GM18870 (cell line): ENCODE measurements around the gene FLRT2.

Experiments used
- ATAC-seq: cut with Tn5 transposase; IDR thresholded peaks from one replicate; pipeline ENCODE4 v1.9.1; 2021; ENCODE audit warnings: moderate library complexity; ENCODE audit not compliant: unreplicated experiment

FLRT2 gene

GRCh38 chr14:85644211-85644610, 114.3 kb downstream of the FLRT2 start:
- ATAC-seq = no peak

- ATAC-seq = no peak
Observed at GRCh38 chr14:85653029-85653428, 123.1 kb downstream of the FLRT2 start.

DNA sequence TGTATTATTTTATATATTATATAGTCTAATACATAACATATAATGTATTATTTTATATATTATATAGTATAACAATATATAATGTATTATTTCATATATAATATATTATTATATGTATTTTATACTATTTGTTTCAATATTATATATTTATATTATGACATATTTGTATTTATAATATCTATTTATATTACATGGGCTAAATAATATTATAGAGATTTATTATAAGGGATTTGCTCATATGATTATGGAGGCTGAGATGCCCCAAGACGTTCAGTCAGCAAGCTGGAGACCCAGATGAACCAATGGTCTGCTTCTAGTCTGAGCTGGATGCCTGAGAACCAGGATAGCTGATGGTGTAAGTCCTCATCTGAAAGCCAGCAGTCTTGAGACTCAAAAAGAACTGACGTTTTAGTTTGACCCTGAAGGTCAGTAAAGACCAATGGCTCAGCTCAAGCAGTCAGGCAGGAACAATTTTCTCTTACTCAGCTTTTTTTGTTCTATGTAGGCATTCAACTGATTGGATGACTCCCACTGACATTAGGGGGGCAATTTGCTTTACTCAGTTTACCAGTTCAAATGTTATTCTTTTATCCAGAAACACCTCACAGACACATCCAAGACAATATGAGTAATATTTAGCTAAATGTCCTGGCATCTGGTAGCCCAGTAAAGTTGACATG, 130.4 kb downstream of the FLRT2 start:
- no peak for ATAC-seq

- ATAC-seq = no peak
Observed at GRCh38 chr14:85662096-85662495, 132.2 kb downstream of the FLRT2 start.

GRCh38 chr14:85663256-85663655, 133.3 kb downstream of the FLRT2 start:
- ATAC-seq = no peak

GRCh38 chr14:85663667-85664066, 133.7 kb downstream of the FLRT2 start:
- ATAC-seq = no peak

DNA sequence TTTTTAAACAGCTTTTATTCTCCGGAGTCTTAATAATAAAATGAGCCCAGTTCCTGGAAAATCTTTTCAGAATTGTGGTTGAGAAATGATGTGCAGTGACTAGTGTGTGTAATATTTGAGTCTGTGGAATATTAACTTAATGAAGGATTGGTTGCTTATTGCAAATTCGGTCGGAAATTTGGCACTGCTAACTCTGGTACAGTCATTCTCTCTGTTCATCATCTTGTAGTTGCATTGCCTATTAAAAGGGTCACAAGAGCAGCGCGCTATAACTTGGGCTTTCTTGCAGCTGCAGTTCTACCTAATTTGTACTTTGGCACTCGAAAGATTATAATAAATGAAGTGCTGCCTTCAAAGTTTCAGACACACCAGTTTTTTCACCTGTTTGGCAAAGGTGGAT, 146.0 kb downstream of the FLRT2 start:
- ATAC-seq = no peak

- no peak for ATAC-seq
Observed at GRCh38 chr14:85686908-85687307, 157.0 kb downstream of the FLRT2 start.

DNA sequence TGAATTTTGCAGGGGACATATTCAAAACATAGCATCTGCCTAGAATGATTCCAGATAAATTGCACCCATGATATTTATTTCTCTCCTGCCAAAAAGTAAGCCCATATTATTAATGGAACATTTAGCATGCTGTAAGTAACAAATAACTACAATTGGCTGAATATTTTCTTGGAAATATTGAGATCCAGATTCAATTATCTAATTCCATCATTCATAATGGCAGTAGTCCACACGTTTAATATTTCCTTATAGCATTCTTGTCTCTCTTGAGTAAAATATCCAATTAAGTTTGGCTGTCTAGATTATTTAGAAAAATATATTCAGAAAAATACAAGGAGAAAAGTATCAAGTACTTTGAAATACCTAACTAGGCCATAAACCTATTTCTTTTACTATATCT, 157.5 kb downstream of the FLRT2 start:
- no peak for ATAC-seq

- ATAC-seq = no peak
Observed at GRCh38 chr14:85688006-85688405, 158.1 kb downstream of the FLRT2 start.

GRCh38 chr14:85695300-85695699, 165.4 kb downstream of the FLRT2 start:
- no peak for ATAC-seq

DNA sequence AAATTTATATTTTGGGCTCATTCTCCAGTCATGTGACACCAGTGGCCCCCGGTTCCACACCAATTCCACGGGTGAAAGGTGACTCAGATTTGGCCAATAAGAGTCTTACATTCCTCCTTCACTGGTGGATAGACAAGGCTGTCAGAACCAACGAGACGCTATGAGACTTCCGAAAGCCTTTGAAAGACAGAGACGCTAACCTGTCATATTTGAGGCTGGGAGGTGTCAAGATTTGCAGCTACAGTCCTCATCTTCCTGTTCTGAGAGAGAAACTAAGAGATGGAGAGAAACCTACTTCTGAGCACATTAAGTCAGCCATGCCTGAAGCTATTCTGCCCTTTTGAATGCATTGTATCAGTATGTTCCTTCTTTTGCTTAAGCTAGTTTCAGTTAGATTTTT, 171.2 kb downstream of the FLRT2 start:
- ATAC-seq = no peak

- ATAC-seq = no peak
Observed at GRCh38 chr14:85701763-85702162, 171.8 kb downstream of the FLRT2 start.

DNA sequence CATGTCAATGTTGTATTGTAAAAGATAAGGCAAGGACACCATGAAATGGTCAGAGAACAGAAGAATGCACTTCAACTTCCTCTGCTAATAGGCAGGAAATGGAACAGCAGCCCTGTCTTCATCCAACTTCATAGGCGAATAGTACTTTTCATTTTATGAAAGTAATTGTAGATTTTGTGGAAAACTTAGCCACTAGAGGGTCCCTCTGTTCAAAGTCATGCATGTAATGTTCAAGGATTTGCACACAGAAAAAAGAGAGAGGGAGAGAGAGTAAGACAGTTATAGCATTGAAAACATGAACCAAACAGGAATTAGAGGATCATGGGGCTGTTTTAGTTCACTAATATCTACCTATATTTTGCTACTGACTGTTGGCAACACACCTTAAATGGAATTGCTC, 172.2 kb downstream of the FLRT2 start:
- ATAC-seq = no peak

GRCh38 chr14:85702997-85703396, 173.1 kb downstream of the FLRT2 start:
- ATAC-seq = no peak
